22Rv1 (cell line): Measurements from ENCODE around the gene CLSTN2.

Experiments
- H3K27ac ChIP-seq: fragments of 450-650 bp; 2 replicates; pipeline ENCODE4 v1.5.1; 2017
- ZFX ChIP-seq: fragments of 450-650 bp; IDR thresholded peaks from 2 replicates; pipeline ENCODE4 v1.6.1; 2017; ENCODE audit warnings: antibody characterized with exemption, borderline replicate concordance
- TF ChIP-seq, protein P1 (sequence below): fragments of 450-650 bp; IDR thresholded peaks from 2 replicates; pipeline ENCODE4 v1.5.1; 2017; ENCODE audit warnings: mild to moderate bottlenecking

Gene CLSTN2

DNA sequence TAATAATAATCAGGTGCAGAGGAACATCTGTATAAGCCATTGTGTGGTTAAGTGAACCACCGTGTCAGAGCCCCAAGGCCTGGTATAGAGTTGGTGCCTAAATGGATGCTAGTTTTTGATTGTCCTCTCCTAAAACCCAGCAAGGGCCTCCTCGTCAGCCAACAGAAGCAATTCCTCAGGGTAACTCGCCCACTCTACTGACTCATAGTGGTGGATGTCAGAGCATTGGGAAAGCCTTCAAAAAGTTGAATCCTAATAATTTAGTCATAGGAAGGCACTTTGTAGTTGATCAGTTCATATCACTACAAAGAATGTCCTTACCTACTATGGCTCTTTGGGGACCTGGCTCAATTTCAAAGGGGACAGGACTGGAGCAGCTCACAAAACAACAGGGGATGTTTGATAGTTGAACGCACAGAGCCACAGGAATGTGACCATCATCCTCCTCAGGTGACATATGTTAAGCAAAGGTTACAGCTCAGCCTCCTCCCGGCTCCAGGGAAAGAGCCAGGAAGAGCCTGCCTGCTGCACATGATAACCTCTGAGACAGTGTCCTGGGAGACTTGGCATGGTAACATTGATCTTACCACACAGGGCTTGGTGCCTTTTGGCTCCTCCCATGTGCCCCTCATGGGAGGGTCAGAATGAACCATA, 338.7 kb downstream of the CLSTN2 start:
- TF ChIP-seq, protein P1, sequence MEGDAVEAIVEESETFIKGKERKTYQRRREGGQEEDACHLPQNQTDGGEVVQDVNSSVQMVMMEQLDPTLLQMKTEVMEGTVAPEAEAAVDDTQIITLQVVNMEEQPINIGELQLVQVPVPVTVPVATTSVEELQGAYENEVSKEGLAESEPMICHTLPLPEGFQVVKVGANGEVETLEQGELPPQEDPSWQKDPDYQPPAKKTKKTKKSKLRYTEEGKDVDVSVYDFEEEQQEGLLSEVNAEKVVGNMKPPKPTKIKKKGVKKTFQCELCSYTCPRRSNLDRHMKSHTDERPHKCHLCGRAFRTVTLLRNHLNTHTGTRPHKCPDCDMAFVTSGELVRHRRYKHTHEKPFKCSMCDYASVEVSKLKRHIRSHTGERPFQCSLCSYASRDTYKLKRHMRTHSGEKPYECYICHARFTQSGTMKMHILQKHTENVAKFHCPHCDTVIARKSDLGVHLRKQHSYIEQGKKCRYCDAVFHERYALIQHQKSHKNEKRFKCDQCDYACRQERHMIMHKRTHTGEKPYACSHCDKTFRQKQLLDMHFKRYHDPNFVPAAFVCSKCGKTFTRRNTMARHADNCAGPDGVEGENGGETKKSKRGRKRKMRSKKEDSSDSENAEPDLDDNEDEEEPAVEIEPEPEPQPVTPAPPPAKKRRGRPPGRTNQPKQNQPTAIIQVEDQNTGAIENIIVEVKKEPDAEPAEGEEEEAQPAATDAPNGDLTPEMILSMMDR: no peak
- H3K27ac ChIP-seq: no peak overlapping the region

DNA sequence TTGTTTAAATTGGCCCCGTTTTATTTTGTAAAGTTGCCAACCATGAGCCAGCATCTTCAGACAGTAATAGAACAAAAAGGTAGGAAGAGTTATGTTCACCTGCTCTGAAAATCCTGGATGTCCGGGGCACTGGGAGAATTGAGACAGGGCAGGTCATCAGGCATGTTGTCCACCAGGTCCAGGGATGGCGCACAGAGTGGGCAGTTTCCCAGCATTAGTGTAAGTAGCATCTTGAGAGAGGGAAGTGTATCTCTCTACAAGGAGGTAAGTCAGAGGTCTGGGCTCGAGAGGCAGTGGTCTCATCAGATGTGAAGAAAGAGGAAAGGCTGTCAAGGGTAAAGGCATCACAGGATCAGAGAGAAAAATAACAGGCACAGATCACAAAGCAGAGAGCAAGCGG, 339.4 kb downstream of the CLSTN2 start:
- TF ChIP-seq, protein P1: no peak
- no peak for TF ChIP-seq ZFX
- H3K27ac ChIP-seq: no peak overlapping the region

- no peak for TF ChIP-seq ZFX
- TF ChIP-seq, protein P1: peak; percentile 62
- no peak overlapping the region for H3K27ac ChIP-seq
Observed at GRCh38 chr3:140276703-140277102, 341.7 kb downstream of the CLSTN2 start.

GRCh38 chr3:140277886-140278285, 342.9 kb downstream of the CLSTN2 start:
- TF ChIP-seq, protein P1: no peak
- no peak for TF ChIP-seq ZFX

GRCh38 chr3:140284372-140284771, 349.4 kb downstream of the CLSTN2 start:
- no peak overlapping the region for H3K27ac ChIP-seq
- TF ChIP-seq, protein P1: no peak
- no peak for TF ChIP-seq ZFX

More at GRCh38 chr3:140277886-140278285, 342.9 kb downstream of the CLSTN2 start:
- no peak overlapping the region for H3K27ac ChIP-seq

DNA sequence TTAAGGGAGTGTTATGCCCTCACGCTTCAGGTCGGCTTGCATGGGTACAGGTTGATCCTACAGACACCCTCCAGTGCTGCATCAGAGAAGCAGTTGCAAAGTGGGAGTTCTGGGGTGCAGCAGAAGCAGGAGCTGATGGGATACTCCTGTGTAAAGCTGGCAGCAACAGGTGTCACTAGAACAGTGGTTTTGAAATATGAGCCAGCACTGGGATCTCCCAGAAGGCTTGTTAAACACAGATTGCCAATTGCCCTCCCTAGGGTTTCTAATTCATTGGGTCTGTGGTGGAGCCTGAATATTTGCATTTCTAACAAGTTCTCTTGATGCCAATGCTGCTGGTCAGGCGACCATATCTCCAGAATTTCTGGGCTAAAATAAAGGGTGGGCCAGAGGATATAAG, 350.4 kb downstream of the CLSTN2 start:
- no peak overlapping the region for H3K27ac ChIP-seq

DNA sequence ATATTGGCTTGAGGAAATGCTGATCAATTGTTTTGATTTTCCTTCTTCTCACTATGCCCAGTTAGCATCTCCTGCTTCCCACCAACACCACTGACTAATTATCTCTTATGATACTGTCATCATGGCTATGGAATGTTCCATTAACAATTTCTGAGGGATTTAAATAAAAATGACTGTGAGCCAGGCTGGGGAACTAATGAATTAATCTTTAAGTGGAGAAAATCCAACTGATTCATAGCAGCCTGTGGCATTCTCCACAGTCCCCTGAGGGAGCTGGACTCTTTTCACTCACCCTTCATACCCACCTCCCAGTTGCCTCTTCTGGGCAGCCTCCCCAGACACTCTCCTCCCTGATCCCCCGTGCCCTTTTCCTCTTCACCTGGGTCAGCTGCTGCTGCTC, 353.6 kb downstream of the CLSTN2 start:
- TF ChIP-seq, protein P1: no peak
- TF ChIP-seq ZFX: no peak
- H3K27ac ChIP-seq: no peak overlapping the region

More for the DNA sequence above, 350.4 kb downstream of the CLSTN2 start:
- TF ChIP-seq, protein P1: no peak
- TF ChIP-seq ZFX: no peak
